ENCODE results near the gene RTL10. TPM values are rescaled to one million over a fixed set of nuclear protein-coding genes. Genes with fewer than 3 reads are reported as not detected.
A peak's percentile ranks its signal among the peaks of the same experiment; 100 is the strongest.

Gene RTL10
- total RNA-seq, 1 donor from 2014 or later = 20.3 TPM

- Mint-ChIP-seq H3K4me1 (ENCODE audit: unreplicated experiment) (peaks cover 5% of the 10 kb centered on the region), H3K9me3 (ENCODE audit: unreplicated experiment) (no peaks in the 10 kb centered on the region), H3K4me3 (ENCODE audit: unreplicated experiment) (no peak overlapping the region), H3K27me3 (ENCODE audit: unreplicated experiment) (peaks cover 3% of the 10 kb centered on the region), H3K36me3 (ENCODE audit: low read depth, unreplicated experiment) (no peaks in the 10 kb centered on the region), H3K27ac (ENCODE audit: unreplicated experiment) (no peak overlapping the region)
- DNase-seq (ENCODE audit: low spot score) = peak; percentile 1
- TF ChIP-seq, protein P1, sequence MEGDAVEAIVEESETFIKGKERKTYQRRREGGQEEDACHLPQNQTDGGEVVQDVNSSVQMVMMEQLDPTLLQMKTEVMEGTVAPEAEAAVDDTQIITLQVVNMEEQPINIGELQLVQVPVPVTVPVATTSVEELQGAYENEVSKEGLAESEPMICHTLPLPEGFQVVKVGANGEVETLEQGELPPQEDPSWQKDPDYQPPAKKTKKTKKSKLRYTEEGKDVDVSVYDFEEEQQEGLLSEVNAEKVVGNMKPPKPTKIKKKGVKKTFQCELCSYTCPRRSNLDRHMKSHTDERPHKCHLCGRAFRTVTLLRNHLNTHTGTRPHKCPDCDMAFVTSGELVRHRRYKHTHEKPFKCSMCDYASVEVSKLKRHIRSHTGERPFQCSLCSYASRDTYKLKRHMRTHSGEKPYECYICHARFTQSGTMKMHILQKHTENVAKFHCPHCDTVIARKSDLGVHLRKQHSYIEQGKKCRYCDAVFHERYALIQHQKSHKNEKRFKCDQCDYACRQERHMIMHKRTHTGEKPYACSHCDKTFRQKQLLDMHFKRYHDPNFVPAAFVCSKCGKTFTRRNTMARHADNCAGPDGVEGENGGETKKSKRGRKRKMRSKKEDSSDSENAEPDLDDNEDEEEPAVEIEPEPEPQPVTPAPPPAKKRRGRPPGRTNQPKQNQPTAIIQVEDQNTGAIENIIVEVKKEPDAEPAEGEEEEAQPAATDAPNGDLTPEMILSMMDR (IDR thresholded peaks at IDR 0.05; ENCODE audit: unreplicated experiment) = no peak
Measured at GRCh38 chr22:19824212-19824925, 30.3 kb downstream of the RTL10 start.

GRCh38 chr22:19823902-19824211 is 30.8 kb downstream of the RTL10 start:
- no peaks in the 10 kb centered on the region for H3K9me3 Mint-ChIP-seq (ENCODE audit: unreplicated experiment)
- no peak overlapping the region for H3K27ac Mint-ChIP-seq (ENCODE audit: unreplicated experiment)
- H3K4me3 Mint-ChIP-seq (ENCODE audit: unreplicated experiment) = no peak overlapping the region
- TF ChIP-seq, protein P1 (IDR thresholded peaks at IDR 0.05; ENCODE audit: unreplicated experiment) = no peak
- peaks cover 5% of the 10 kb centered on the region for H3K4me1 Mint-ChIP-seq (ENCODE audit: unreplicated experiment)
- DNase-seq (ENCODE audit: low spot score) = no peak
- H3K36me3 Mint-ChIP-seq (ENCODE audit: low read depth, unreplicated experiment) = no peaks in the 10 kb centered on the region
- peaks cover 3% of the 10 kb centered on the region for H3K27me3 Mint-ChIP-seq (ENCODE audit: unreplicated experiment)

- Mint-ChIP-seq H3K9me3 (ENCODE audit: unreplicated experiment) (no peaks in the 10 kb centered on the region), H3K4me3 (ENCODE audit: unreplicated experiment) (no peak overlapping the region), H3K27me3 (ENCODE audit: unreplicated experiment) (peaks cover 3% of the 10 kb centered on the region), H3K4me1 (ENCODE audit: unreplicated experiment) (peaks cover 5% of the 10 kb centered on the region), H3K27ac (ENCODE audit: unreplicated experiment) (no peak overlapping the region), H3K36me3 (ENCODE audit: low read depth, unreplicated experiment) (no peaks in the 10 kb centered on the region)
- TF ChIP-seq, protein P1 (IDR thresholded peaks at IDR 0.05; ENCODE audit: unreplicated experiment) = no peak
- DNase-seq (ENCODE audit: low spot score) = peak; percentile 2
Measured at GRCh38 chr22:19823191-19823901, 31.3 kb downstream of the RTL10 start.

- Mint-ChIP-seq H3K36me3 (ENCODE audit: low read depth, unreplicated experiment) (no peaks in the 10 kb centered on the region), H3K27ac (ENCODE audit: unreplicated experiment) (no peak overlapping the region), H3K4me3 (ENCODE audit: unreplicated experiment) (no peak overlapping the region), H3K27me3 (ENCODE audit: unreplicated experiment) (peaks cover 3% of the 10 kb centered on the region), H3K4me1 (ENCODE audit: unreplicated experiment) (peaks cover 5% of the 10 kb centered on the region), H3K9me3 (ENCODE audit: unreplicated experiment) (no peaks in the 10 kb centered on the region)
- TF ChIP-seq, protein P1 (IDR thresholded peaks at IDR 0.05; ENCODE audit: unreplicated experiment) = no peak
- peak; percentile 3 for DNase-seq (ENCODE audit: low spot score)
Measured at GRCh38 chr22:19822301-19823117, 32.2 kb downstream of the RTL10 start.

Data from endothelial cell (in vitro differentiated cells).